GM19455 (cell line): Measurements from ENCODE around the gene CTIF.

Source experiments
- ATAC-seq: cut with Tn5 transposase; IDR thresholded peaks from one replicate; pipeline ENCODE4 v1.9.1; 2021; ENCODE audit not compliant: unreplicated experiment

CTIF gene

DNA sequence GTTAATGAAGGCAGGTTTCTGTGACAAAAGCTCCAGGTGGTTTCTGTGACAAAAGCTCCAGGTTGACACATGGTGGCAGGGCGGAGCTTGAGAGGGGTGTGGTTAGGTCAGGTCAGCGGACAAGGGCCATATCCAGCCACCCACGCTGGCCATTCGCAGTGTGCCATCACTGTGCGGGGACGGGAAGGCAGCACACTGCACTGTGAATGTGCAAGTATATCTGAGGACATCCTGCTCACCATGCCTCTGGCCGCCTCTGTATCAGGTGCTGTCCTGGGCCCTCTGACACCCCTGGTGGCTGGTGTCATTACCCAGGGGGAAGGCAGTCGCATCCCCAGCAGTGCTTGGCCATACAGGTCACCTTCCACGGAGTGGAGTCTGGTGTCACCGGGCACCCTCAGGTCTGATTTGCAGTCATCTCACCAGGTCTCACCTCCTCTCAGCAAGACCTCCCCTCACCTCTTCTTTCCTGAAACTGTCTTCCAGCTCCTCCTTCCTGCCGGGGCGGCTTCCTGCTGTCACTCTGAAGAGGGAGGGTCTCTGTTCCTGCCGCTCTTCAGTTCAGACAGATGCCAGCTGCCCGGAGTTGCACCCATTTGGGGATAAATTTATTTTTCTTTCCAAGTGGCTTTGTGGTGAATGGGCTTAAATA is 34.9 kb downstream of the CTIF start:
- no peak for ATAC-seq

GRCh38 chr18:48574667-48575300 is 36.0 kb downstream of the CTIF start:
- no peak for ATAC-seq

DNA sequence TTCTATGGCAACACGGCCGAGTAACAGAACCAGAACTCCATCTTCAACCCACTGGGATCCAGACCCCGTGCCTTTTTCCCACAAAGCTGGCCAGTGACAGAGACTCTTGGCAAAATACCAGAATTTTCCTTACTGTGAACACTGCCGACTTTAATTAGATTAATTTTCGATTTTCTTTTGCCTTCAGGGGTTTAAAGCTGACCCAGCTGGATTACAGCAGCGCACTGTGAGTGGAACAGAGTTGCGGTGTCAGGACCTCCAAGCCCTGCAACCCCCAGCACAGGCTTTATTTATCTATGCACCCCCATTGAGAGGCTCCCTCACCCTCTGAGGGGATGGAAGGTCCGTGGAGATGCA is 36.4 kb downstream of the CTIF start:
- ATAC-seq = no peak

DNA sequence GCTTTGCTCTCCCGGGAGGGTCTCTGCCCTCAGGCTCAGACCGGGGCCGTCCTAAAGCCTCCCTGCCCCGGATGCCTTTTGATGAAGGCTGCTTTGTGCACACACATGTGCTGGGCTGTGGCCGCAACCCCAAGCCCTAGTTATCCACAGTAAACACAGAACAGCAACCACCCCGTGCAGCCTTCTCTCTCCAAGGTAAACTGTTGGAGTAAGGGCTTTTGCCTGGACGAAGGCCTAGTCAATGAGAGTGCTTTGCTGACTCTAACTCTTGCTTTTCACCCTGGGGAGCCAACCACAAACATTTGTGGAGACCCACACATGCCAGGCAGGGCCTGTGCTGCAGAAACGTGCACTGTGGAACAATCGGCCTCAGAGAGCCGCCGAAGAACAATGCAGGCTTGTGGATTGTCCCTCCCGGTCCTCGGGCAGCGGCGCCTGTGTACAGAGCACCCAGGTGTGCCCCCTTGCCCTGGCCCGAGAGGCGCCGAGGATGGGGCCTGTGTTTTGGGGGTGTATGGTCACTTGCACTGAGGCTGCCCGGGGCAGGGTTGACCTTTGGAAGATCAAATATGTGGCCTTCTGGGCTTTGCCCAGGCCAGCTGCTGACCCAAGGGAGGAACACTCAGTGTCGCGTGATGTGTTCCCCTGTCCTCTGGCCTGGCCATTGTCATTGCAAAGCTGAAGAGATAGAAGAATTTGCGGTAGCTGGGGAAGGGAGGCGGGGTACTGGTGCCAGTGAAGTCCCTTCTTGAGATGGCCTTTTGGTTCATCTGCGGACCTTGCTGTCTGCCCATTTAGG is 37.0 kb downstream of the CTIF start:
- ATAC-seq = no peak

DNA sequence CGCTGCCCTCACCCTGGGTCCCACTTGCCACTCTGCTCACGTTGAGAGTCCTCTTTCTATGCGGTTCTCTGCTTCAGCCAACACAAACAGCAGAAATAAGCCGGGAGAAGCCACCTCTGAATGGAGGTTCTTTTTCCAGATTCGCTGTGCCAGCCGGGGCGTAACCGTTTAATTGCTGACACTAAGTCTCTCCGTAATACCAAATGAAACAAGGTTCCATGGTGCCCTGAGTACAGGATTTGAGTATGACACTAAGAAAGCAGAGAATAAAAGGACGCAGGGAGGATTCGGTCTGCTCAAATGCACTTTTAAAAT is 37.6 kb downstream of the CTIF start:
- ATAC-seq = no peak

GRCh38 chr18:48577478-48578190 is 38.8 kb downstream of the CTIF start:
- ATAC-seq = no peak

DNA sequence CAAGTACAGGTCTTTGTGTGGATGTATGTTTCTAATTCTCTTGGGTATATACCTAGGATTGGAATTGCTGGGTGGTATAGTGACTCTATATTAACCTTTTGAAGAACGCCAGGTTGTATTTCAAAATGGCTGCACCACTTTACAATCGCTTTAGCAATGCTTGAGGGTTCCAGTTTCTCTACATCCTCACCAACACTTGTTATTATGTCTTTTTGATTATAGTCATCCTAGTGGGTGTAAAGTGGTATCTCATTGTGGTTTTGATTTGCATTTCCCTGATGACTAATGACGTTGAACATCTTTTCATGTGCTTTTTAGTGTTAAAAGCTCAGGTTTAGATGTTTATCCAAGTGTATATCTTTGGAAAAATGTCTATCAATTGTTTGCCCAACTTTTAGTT is 39.5 kb downstream of the CTIF start:
- ATAC-seq = no peak

- no peak for ATAC-seq
Observed at GRCh38 chr18:48580066-48580465, 41.2 kb downstream of the CTIF start.

DNA sequence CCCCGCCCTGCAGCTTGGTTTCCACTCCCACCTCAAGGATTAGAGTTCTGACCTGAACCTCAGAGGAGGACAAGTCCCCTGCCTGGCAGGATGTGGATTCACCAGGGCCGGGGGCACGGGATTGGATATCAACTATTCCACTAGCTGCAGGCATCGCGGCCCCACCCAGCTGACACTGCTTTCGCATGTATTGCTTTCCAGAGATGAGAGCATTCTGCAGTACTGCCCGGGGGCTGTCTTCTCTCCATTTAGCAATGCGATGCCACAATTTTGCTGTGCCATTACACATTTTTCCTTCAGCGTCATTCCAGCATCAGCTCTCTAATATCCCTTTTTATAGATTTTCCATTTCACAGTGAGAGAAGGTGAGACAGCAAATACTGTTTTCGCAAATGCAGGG is 42.0 kb downstream of the CTIF start:
- no peak for ATAC-seq

DNA sequence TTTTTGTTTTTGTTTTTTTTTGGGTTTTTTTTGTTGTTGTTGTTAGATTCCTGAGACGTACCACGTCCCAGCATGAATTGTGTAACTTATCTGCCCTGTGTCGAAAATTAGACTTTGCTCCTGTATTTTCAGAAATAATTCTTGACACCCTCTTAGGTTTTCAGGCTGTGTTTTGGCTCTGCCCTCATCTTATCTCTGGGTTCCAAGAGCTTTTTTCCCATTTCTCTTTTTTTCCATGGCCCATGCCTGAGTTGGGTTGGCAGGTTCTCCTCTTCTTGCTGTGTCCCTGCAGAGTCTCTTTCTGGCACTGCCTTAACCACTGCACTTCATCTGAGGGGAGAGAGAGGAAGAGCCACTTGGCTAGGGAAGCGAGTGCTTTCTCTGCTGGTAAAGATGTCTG is 42.4 kb downstream of the CTIF start:
- no peak for ATAC-seq

DNA sequence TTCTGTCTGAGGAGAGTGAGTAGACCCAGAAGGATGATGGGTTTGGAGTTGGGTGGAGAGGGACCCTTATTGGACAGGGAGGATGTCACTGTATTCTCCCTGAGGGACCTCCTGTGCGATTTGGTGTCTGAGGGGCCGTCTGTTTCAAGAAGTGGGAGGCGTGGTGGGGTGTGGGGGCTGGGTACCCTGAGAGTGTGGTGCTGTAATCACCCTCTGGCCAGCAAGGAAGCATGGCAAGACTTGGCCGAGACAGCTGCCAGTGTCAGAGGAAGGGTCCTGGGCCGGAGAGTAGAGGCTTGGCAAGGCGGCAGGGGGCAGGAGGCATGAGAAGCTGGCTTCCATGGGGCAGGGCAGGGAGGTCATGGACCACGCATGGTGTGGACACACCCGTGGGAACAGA is 43.1 kb downstream of the CTIF start:
- no peak for ATAC-seq

- ATAC-seq = no peak
Observed at GRCh38 chr18:48582946-48583345, 44.1 kb downstream of the CTIF start.

GRCh38 chr18:48583573-48583972 is 44.7 kb downstream of the CTIF start:
- no peak for ATAC-seq

DNA sequence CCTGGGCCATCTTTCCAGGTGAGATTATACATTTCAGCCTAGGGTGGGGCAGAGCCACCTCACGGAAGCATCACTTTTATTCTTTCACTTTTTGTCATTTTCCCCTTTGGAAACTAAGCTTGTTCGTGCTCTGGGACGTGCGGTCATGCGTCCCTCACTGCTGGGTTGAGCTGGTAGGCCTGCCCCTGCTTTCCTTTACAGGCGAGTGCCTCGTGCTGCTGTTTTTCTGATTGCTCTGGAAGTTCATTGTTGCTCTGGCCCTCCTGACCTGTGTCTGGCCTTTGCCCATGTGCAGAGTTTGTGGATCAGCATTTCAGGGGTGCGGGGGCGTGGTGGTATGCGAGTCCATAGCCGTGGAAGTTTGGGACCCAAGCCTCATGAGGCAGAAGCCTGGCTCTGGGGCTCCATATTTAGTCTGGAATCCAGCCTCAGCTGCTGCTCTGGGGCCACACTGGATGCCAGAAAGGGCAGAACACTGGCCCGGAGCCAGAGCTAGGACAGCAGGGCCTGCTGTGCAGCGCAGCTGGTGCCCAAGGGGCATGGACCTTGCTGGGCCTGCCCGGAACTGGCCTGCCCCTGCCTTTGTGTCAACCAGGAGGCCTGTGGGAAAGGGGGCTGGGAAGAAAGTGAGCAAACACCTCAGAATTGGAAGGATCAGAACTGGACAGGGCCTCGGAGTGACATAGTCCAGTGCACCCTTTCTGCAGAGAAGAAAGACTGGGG is 51.1 kb downstream of the CTIF start:
- ATAC-seq = no peak

DNA sequence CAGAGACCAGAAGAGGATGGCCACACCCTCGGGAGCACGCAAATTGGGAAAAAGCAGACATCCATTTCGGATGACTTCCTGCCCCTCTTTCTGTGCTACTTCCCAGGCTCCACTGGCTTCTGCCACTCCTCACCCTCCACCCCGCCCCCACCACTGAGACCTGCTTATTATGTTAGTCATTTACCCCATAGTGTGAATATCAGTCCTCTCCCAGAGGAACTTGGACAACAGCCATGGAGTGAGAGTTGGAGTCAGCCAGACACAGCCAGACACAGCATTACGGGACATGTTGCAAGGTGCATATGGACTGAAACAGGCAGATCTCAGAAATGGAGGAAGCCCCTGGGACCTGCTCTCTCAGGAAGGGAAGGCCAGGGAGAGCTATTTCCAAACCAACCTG is 51.8 kb downstream of the CTIF start:
- ATAC-seq = no peak

DNA sequence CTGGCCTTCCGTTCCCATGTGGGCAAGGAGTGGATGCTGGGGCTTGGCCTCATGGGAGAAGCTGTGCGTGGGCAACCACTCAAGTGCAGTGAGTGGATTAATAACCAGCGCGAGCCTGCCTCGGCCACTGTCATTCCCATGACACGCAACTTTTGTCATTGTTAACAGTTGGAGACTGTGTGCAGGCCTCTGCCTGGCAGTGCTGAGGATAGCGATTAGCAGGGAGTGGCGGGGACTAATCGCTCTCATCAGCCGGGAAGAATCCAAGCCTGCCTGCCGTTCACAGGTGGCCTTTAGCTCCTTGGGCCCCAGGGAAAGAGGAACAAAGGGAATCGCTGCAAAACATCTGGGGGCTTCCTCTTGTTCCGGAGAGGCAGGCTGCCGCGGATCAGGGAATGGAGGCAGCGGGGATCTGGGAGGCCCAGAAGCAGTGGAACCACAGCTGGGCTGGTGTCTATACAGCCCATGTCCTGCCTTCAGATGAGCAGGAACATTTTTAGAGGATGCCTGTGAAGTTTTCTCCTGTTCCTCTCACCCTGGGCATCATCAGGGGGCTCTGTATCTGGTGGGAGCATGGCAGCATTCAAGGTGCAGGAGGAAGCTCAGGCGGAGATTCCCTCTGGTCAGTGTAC is 53.8 kb downstream of the CTIF start:
- no peak for ATAC-seq

- no peak for ATAC-seq
Observed at GRCh38 chr18:48594471-48595094, 55.8 kb downstream of the CTIF start.

DNA sequence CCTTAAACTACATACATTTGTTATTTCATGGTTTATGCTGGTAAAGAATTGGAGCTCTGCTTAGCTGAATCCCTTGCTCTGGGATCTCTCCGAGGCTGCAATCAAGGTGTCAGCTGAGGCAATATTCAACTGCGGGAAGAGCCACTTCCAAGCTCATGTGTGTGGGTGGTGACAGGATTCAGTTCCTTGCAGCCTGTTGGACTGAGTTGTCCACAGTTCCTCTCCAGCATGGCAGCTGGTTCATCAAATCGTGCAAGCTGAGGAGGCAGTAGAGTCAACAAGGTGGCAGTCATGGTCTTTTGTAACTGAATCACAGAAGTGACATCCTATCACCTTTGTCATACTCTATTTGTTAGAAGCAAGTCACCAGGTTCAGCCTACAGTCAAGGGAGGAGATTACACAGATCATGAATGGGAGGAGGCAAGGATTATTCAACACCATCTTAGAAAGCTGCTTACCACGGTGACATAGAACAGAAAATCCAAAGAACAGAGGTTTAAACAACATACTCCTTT is 56.9 kb downstream of the CTIF start:
- no peak for ATAC-seq

- no peak for ATAC-seq
Observed at GRCh38 chr18:48597110-48597509, 58.3 kb downstream of the CTIF start.

DNA sequence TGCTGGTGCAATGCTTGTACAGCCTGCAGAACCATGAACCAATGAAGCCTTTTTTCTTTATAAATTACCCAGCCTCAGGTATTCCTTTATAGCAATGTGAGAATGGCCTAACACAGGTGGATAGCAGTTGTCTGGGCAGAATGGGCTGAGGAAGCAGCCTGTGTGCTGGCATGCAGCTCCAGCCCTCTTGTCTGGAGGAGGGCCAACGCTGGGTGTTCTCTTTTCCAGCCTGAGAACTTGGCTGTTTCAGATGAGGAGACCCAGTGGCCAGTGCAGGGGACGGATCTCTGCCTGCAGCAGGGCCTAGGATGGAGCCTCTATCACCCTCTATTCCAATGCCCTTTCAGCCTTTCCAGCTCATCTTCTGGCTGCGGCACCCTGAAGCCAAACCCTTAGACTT is 58.8 kb downstream of the CTIF start:
- no peak for ATAC-seq
